ENCODE data around the gene NUTF2.
"Not testable (repeated sequence)": the region's sequence is repeated elsewhere in the genome, so short reads cannot be mapped to it uniquely, and the experiment has no call there.

The NUTF2 gene

GRCh38 chr16:67864044-67864443, 17.3 kb downstream of the NUTF2 start:
- DNase-seq (ENCODE audit: low spot score) = not testable (repeated sequence)

DNA sequence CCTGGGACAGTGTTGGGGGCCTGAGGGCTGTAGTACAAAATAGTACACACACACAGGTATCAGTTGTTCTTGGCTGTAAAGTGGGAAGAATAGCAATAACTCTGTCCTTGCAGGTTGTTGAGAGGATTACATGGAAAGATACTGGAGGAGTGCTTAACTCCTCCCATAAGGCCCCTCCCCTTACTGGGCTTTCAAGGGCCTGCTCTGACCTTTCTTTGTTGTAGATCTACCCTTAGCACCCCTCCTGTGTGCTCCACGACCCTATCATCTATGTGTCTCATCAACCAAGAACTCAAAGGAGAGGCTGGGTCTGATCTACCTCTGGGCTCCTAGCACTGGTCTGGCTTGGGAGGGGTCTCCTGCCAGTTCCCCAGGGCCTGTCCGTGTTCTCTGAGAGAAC, 17.9 kb downstream of the NUTF2 start:
- DNase-seq (ENCODE audit: low spot score) = no peak

DNA sequence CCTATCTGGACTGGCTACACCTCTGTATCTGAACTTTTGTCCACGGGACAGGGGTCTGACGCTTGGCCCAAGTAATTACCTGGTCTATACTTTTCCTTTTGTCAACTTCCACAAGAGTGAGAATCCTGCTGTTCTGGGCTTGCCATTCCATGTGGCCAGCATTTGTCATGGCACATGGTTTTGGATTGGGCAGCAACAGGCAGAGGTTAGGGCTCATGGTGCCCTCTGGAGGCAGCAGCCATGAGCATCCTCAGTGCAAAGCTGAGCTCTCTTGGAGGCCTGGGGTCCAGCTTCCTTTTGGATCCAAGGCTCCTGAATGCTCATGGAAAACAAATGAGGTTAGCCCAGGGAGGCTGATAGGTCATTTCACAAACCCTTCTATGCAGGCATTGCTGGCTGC, 18.6 kb downstream of the NUTF2 start:
- DNase-seq (ENCODE audit: low spot score) = no peak

DNA sequence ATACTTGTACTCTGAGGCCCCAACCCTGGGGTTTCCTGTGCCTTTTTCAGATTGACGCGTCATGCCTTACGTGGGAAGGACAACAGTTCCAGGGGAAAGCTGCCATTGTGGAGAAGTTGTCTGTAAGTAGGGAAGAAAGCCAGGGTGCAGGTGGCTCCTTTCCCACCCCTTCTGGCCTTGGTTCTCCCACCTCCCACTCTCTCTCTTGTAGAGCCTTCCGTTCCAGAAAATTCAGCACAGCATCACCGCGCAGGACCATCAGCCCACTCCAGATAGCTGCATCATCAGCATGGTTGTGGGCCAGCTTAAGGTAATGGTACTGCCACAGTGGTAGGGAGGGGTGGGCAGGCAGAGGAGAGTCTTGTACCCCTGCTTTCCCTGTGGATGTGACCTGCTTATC, 21.6 kb downstream of the NUTF2 start:
- DNase-seq (ENCODE audit: low spot score) = no peak

GRCh38 chr16:67869653-67870052, 22.9 kb downstream of the NUTF2 start:
- DNase-seq (ENCODE audit: low spot score) = no peak

- DNase-seq (ENCODE audit: low spot score) = no peak
Observed at GRCh38 chr16:67871256-67871655, 24.5 kb downstream of the NUTF2 start.

DNA sequence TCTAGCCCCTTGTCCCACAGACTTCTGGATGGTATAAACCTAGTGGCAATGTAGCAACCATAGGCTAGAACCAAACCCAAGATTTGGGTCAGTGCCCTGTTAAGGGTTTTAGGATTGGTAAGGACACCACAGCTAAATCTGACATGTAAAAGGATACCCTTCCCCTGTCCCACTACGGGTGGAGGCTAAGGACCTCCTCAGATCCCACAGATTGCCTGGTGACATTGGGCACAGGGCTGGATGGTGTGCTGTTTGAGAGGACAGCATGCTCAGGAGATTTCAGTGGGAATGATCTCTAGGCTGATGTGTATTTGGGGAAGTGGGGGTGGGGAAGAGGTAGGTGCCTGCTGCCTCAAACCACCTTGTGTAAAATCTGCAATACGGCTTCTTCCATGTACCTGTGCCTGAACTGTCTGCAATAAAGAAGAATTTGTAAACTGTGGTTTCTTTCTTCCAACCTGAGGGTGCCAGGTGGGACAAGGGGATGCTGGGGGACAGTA, 25.4 kb downstream of the NUTF2 start:
- DNase-seq (ENCODE audit: low spot score) = no peak

DNA sequence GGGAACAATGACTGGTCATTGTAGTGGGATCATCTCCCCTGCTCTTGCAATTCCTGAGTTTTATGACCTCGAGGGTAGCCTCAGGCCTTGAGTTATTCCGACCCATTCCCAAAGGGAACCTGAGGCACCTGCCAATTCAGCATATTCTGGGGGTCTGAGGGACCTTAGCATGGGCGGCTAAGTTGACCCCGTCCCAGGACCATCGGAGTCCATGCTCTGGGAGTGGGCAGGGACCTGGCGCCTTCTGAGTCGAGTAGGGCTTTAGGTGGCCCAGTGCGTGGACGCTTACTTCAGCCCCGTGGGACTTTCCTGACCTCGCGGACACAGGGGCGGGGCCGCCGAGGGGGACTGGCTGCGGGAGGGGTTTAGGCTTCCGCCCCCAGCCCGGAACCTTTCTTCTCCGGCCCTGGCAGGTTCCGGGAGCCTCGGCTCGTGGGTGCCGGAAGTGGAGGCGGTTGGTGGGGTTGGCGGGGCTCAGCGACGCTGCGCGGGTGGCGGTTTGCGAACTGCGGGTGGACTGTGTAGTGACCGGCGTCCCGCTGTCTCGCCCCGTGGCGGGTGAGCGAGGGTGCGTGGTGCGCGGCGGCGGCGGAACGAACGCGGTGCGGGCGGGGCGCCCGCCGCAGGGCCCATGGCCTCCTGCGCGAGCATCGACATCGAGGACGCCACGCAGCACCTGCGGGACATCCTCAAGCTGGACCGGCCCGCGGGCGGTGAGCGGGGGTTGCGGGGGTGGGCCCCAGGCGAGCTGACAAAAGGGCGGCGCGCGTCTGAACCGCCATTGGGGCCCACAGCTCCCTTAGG, 26.1 kb downstream of the NUTF2 start, which contains the start of gene EDC4:
EDC4 (plus strand) TSS at position 422 of the 804 bp plus-strand sequence; CDS start at position 632, 210 bp downstream.
- peak; percentile 84 for DNase-seq (ENCODE audit: low spot score)

DNA sequence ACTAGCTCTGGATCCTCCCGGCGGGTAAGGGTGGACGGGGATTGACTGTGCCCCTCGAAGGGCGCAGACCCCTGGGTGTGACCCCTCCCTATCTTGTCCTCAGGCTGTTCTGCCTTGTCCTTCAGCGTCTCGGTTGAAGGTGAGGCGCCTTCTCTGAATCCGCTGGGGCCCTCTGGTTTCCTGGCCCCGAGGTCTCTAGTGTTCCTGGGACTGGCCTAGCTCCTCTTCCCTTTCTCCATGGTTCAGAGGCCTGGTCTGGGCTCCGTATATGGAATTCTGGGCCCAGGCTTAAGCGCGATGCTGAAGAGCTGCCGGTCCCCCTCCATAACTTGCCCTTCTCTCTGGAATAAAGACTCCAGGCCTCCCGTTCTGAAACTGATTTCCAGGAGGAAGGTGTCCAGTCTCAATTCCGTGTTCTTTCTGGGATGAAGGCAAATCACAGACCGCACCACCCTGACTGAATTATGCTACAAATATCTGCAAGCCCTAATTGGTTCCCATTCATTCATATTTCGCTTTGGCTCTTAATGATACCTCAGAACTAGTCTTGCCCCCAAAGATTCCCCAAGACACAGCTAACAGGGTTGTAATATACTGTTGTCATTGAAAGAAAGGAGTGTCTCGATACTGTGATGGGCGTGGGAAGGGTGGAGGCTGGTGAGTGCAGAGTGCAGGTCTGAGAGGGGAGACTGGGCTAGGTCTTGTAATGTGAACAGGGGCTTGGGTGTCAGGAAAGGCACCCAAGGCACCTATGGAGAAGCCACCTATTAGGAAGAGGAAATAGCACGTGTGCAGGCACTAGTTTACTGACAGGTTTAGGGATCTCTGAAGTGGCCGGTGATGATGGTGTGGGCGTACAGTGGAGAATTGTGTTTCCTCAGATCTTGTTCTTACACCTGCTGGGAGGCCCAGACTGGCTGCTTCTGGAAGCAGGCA, 27.0 kb downstream of the NUTF2 start:
- no peak for DNase-seq (ENCODE audit: low spot score)

GRCh38 chr16:67874372-67874771, 27.6 kb downstream of the NUTF2 start:
- no peak for DNase-seq (ENCODE audit: low spot score)

DNA sequence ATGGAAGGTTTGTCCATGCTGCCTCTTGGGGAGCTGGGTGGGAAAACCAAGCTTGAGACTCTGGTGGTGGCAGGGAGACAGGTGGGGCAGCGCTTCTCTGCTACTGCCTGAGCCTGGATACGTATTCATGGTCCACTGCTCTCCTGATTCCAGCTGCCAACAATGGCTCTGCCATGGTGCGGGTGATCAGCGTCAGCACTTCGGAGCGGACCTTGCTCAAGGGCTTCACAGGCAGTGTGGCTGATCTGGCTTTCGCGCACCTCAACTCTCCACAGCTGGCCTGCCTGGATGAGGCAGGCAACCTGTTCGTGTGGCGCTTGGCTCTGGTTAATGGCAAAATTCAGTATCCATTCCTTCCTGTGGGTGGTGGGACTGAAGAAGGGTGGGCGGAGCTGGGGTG, 30.3 kb downstream of the NUTF2 start:
- no peak for DNase-seq (ENCODE audit: low spot score)

- DNase-seq (ENCODE audit: low spot score) = no peak
Observed at GRCh38 chr16:67878232-67878631, 31.5 kb downstream of the NUTF2 start.

DNA sequence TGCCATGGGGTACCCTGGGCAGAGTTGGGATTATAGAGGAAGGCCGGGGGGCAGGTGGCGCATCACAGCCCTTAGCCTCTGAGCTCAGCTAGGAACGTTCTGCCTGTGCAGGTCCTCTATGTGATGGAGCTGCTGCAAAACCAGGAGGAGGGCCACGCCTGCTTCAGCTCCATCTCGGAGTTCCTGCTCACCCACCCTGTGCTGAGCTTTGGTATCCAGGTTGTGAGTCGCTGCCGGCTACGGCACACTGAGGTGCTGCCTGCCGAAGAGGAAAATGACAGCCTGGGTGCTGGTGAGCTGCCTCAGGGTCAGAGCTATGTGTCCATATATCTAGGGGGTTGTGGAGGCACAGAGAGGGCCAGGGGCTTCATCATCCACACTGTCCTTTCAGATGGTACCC, 32.1 kb downstream of the NUTF2 start:
- no peak for DNase-seq (ENCODE audit: low spot score)

DNA sequence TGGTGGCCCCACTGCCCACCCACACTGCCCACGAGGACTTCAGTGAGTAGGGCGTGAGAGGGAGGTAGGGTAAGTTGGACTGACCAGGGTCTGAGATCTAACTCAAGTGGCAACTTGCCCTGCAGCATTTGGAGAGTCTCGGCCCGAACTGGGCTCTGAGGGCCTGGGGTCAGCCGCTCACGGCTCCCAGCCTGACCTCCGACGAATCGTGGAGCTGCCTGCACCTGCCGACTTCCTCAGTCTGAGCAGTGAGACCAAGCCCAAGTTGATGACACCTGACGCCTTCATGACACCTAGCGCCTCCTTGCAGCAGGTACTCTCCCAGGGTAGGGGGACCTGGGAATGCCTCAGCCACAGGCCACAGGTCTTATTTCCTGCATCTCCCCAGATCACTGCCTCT, 32.7 kb downstream of the NUTF2 start:
- no peak for DNase-seq (ENCODE audit: low spot score)

- DNase-seq (ENCODE audit: low spot score) = no peak
Observed at GRCh38 chr16:67879936-67880335, 33.2 kb downstream of the NUTF2 start.

- DNase-seq (ENCODE audit: low spot score) = no peak
Observed at GRCh38 chr16:67880584-67880983, 33.9 kb downstream of the NUTF2 start.

DNA sequence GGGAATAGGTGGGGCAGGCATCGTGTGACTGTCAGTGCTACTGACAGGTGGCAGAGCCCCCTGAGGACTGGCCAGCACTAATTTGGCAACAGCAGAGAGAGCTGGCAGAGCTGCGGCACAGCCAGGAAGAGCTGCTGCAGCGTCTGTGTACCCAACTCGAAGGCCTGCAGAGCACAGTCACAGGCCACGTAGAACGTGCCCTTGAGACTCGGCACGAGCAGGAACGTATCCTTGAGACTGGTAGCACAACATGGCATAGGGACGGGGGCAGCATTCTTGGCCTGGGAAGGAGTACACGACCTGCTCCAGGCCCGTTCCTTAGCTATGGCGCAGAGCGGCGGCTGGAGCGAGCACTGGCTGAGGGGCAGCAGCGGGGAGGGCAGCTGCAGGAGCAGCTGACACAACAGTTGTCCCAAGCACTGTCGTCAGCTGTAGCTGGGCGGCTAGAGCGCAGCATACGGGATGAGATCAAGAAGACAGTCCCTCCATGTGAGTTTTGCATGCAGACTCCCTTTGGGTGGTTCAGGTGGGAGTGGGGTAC, 35.0 kb downstream of the NUTF2 start:
- DNase-seq (ENCODE audit: low spot score) = no peak

GRCh38 chr16:67882374-67883145, 35.8 kb downstream of the NUTF2 start:
- no peak for DNase-seq (ENCODE audit: low spot score)

- no peak for DNase-seq (ENCODE audit: low spot score)
Observed at GRCh38 chr16:67883146-67883871, 36.6 kb downstream of the NUTF2 start.

DNA sequence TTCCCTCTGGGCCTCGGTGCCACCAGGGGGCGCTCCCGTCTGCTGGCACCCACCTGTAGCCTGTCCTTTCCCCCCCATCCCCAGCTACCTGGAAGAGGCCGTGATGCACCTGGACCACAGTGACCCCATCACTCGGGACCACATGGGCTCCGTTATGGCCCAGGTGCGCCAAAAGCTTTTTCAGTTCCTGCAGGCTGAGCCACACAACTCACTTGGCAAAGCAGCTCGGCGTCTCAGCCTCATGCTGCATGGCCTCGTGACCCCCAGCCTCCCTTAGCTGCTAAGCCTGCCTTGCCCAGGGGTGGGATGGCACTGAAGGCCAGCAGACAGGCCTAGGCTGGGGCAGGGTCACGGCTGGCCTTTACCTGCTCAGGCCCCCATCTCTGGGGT, 37.1 kb downstream of the NUTF2 start:
- peak; percentile 77 for DNase-seq (ENCODE audit: low spot score)

GRCh38 chr16:67884684-67885083, 38.0 kb downstream of the NUTF2 start, which contains the start of gene NRN1L:
TSS of gene NRN1L (plus strand) at chr16:67884885. CDS start at chr16:67884904, 19 bp downstream.
- peak; percentile 94 for DNase-seq (ENCODE audit: low spot score)
